HG02610 (cell line): Measurements from ENCODE around the gene POLR3E.

Experiments used
- ATAC-seq: cut with Tn5 transposase; IDR thresholded peaks from one replicate; pipeline ENCODE4 v1.9.1; 2021; ENCODE audit warnings: mild to moderate bottlenecking, moderate library complexity; ENCODE audit not compliant: unreplicated experiment

POLR3E gene

GRCh38 chr16:22297114-22297870 lies at the start of gene POLR3E:
TSS of gene POLR3E (plus strand) at chr16:22297409. CDS start at chr16:22302969, 5,560 bp downstream.
- ATAC-seq, result peak; percentile 85

DNA sequence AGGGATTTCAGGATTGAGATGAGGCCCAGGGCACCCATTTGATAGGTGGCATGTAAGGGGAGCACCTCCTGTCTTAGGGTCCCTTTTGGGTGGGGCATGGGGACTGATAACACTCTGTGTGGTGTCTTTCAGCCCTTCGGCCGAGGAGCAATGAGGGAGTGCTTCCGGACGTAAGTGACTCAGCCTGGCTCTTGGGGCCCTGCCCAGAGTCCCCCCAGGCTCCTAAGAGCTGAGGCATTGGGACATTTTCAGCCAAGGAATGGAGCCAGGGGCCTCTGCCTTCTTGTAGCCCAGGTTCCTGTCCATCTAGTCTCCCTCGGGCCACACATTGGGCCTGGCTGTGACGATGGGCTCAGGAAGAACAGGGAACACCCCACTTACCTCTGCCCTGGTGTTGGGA lies 46.7 kb upstream of the POLR3E start:
- ATAC-seq, result no peak

GRCh38 chr16:22252317-22252716 lies 44.9 kb upstream of the POLR3E start:
- ATAC-seq, result no peak

DNA sequence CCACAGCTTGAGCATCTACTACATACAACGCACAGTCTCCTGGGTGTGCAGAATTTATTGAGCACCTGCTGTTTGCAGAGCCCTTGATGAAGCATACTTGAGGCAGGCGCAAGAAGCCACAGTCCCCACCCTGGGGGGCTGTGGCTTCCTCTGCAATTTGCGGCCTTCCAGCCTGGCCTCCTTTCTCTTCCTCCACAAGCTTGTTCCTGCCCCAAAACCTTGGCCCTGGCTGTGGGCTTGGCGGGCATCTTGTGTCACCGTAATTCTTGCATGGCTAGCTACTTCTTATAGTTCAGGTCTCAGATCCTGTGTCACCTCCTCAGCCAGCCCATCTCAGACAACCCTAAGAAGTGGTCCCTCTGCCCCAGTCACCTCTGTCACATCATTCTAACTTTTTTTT lies 43.9 kb upstream of the POLR3E start:
- no peak for ATAC-seq

DNA sequence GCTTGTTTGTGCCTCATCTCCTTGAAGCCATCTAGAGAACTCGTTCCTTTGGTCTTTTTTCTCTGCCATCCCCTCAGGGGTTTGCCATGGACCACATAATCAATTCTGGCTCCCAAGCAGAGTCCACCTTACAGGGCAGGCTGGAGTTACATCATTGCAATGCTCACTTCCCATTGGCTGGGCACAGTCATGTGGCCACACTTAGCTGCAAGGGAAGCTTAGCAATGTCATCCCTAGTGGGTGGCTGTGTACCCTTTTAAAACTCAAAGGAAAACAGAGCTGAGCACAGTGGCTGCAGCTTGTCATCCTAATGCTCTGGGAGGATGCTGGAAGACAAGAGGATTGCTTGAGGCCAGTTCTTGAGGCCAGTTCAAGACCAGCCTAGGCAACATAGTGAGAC lies 41.9 kb upstream of the POLR3E start:
- no peak for ATAC-seq

- ATAC-seq, result no peak
Observed at GRCh38 chr16:22257440-22257839, 39.8 kb upstream of the POLR3E start.

- ATAC-seq, result no peak
Observed at GRCh38 chr16:22260490-22260889, 36.7 kb upstream of the POLR3E start.

DNA sequence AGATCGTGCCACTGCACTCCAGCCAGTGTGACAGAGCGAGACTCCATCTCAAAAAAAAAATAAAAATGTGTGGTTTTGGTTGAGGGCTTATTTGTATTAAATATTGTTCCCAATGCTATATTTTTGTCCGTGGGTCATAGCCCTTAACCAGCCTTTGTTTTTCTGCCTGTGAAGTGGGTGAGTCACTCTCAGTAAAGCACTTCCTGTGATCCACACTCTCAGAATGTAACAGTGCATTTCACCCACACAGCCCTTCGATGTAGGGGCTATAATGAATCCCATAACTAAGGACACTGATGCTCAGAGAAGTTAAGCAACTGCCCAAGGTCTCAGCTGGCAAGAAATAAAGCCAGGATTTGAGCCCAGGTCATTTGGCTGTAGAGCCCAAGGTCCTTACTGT lies 34.7 kb upstream of the POLR3E start:
- no peak for ATAC-seq

- ATAC-seq, result no peak
Observed at GRCh38 chr16:22264786-22265185, 32.4 kb upstream of the POLR3E start.

DNA sequence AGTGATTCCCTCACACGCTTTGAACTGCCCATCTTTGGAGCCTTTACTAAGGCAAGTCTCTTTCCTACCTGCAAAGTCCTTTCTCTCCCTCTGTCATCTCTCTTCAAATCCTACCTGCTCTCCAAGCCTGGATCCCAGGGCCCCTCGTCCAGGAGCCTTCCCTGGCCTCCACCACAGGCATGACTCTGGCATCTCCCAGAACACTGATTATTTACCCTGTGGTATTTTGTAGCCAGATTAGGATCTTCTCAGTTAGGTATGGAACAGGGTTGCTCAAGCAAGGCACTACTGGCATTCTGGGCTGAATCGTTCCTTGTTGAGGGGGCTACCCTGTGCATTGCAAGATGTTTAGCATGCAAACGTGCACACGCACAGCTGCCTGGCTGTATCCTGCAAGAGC lies 31.9 kb upstream of the POLR3E start:
- no peak for ATAC-seq

DNA sequence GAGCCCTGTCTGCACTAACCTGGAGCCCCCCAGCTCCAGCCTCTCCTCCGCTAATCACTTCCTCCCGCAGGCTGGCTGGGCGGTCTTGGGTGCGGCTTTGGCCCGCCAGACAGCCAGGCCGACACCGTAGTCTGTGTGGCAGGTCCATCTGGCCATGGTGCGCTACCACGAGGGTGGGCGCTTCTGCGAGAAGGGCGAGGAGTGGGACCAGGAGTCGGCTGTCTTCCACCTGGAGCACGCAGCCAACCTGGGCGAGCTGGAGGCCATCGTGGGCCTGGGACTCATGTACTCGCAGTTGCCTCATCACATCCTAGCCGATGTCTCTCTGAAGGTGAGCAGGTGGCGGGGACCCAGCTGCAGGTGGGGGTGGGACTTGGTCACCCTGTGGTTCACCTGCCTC lies 30.7 kb upstream of the POLR3E start:
- no peak for ATAC-seq

- ATAC-seq, result no peak
Observed at GRCh38 chr16:22267764-22268163, 29.4 kb upstream of the POLR3E start.

DNA sequence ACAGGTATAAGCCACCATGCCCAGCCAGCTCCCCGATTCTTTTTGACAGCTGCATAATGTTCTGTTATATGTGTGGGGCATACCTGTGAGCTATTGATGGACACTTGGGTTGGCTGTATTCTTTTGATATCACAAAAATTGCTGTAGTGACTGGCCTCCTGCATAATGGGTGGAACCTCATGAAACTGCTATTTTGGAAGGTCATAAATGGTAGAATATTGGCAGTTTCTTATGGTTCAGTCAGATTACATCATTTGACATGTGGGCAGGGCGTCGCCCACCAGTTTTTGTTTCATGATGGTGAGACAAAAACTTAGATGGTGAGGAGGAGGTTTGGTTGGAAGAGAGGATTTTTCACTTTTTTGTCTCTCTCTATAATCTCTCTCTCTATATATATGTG lies 26.7 kb upstream of the POLR3E start:
- ATAC-seq, result no peak

DNA sequence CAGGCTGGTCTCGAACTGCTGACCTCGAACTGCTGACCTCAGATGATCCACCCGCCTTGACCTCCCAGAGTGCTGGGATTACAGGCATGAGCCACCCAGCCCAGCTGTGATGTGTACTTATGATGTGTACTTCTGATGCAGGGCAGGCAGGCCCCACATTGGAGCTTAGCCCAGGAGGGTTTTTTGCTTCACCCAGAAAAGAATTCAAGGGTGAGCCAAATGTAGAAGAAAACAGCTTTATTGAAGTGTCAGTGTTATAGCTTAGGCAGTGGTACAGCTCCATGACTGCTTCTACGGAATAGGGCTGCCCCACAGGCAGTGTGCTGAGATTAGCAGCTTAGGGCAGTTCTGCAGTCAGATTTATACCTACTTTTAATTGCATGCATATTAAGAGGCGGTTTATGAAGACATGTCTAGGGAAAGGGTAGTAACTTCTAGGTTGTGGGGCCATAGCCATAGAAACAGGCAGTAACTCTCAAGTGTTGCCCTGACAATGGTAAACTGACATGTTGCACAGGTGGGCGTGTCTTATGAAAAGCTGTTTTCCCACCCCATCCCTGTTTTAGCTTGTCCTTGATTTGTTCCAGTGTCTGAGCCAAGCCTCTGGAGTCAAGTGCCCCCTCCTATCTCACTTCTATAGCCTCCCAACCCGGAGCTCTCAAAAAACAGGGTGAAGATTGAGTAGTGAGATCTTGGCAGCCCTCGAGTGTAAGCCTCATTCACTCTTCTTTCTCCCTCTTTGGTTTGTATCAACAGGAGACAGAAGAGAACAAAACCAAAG lies 24.1 kb upstream of the POLR3E start:
- ATAC-seq, result no peak

GRCh38 chr16:22274916-22275315 lies 22.3 kb upstream of the POLR3E start:
- ATAC-seq, result no peak

DNA sequence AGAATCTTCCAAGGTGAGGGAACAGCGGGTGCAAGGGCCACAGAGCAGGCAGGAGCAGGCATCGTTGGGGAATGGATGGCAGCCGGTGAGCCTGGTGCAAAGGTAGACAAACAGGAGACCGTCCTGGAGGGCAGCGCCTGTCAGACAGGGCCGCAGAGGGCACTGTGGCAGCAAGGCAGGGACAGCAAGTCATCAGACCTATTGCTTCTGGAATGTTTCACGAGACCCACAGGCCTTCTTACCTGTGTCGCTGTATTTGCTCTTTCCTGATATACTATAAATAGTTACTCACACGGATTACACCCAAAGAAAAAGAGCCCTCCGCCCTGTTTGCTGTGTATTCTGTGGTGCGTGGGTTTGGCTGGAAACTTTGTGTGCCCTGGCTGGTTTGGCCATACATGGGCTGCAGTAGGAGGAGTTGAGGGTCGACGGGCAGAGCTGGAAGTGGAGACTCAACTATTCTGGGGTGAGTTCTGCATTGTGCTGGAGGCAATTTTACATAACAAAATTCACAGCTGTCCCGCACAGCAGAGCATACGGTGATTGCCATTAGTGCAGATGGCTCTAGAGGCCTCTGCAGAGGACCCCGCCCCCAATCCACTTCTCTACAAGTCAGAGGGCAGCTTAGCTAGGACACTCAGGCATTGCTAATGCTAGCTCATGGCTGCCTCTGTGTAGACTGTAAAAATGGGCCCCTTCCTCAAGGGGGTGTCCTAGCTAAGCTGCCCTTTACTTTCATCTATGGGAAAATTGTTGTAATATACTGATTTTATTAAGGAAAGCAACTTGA lies 18.6 kb upstream of the POLR3E start:
- ATAC-seq, result no peak

GRCh38 chr16:22282254-22282892 lies 14.8 kb upstream of the POLR3E start:
- no peak for ATAC-seq

DNA sequence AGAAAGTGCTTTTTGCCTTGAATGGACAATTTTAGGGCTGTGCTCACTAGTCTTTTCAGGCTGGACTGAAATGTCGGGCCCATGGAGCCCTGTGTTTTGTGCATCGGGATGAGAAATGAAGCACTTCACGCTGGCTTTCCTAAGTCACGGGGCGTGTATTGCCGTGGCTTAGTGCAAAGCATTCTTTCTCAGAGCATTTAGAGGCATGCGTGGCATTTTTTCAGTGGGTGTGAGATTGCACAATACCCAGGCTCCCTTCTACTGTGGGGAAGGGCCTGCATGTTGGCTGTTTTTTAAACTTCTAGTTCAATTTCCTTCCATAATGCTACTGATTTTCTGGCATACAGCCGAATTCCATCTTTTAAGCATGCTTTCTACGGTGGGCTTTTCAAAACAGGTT lies 12.6 kb upstream of the POLR3E start:
- ATAC-seq, result no peak

DNA sequence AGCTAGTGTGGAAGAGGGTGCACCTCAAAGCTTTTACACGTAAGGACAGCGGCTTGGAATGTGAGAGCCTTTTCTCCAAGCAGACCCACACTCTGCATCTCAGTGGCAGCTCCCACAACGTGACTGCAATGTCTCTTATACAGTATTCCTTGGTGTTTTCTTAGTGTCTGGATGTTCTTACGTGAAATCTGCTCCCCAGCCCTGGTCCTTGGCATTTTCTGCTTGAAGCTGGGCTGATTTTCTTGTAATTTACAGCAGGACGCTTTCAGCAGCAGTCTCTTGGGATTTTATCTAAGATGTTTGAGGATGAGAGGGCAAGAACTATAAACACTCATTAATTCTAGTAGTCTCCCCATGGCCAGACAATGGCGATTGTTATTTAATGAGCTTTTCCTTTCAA lies 12.1 kb upstream of the POLR3E start:
- no peak for ATAC-seq

DNA sequence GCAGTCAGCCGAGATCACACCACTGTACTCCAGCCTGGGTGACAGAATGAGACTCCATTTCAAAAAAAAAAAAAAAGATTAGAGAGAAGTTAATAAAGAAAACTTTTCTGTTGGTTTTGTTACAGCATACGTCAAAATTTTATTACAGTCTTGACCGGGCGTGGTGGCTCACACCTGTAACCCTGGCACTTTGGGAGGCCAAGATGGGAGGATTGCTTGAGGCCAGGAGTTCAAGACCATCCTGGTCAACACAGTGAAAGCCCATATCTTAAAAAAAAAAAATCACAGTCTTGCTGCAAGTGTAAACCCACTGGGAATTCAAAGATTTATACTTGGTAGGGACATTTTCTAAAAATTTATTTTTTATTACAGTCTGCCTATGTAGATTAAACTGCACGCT lies 6.2 kb upstream of the POLR3E start:
- ATAC-seq, result no peak

GRCh38 chr16:22291860-22292318 lies 5.3 kb upstream of the POLR3E start:
- ATAC-seq, result no peak
